Suprapubic skin (tissue), 4 donors: Measurements from ENCODE around the gene SORCS2. TPM values are rescaled to one million over a fixed set of nuclear protein-coding genes. Genes with fewer than 3 reads are reported as not detected.

ENCODE experiments used
- DNase-seq, 2 donors: peaks; one replicate each; pipeline ENCODE4 v3.0.0-alpha.2; 2019; ENCODE audit warnings: low spot score in 2 of 2
- H3K27ac ChIP-seq: fragments of 200-600 bp; sonication (generic); one replicate; pipeline ENCODE4 v1.5.1; 2019
- H3K27me3 ChIP-seq: fragments of 200-600 bp; sonication (generic); one replicate; pipeline ENCODE4 v1.5.1; 2019
- H3K36me3 ChIP-seq: fragments of 200-600 bp; sonication (generic); one replicate; pipeline ENCODE4 v1.5.1; 2019
- H3K4me1 ChIP-seq: fragments of 200-600 bp; sonication (generic); one replicate; pipeline ENCODE4 v1.5.1; 2019
- H3K4me3 ChIP-seq: fragments of 200-600 bp; sonication (generic); one replicate; pipeline ENCODE4 v1.5.1; 2019; ENCODE audit warnings: mild to moderate bottlenecking
- H3K9me3 ChIP-seq: fragments of 200-600 bp; sonication (generic); one replicate; pipeline ENCODE4 v1.5.1; 2019
- EP300 ChIP-seq: sonication (generic); formaldehyde crosslinking; IDR thresholded peaks from one replicate; pipeline ENCODE4 v1.6.1; 2017; ENCODE audit warnings: antibody characterized with exemption
- POLR2A ChIP-seq, 2 donors: fragments of 450-650 bp; IDR thresholded peaks; one replicate each; pipeline ENCODE4 v1.6.1; 2017; ENCODE audit warnings: antibody characterized with exemption in 2 of 2, mild to moderate bottlenecking in 2 of 2, moderate library complexity in 2 of 2
- POLR2AphosphoS5 ChIP-seq, 3 donors: sonication (generic); formaldehyde crosslinking; IDR thresholded peaks; one replicate each; pipeline ENCODE4 v1.6.1; 2017; ENCODE audit warnings: antibody characterized with exemption in 3 of 3
- WGBS: methylation state at CpG from one replicate; pipeline ENCODE4 v1.1.5; 2018; 5-methylcytosine and 5-hydroxymethylcytosine counted together
- total RNA-seq, 4 donors: library from RNA; depleted of rRNA; stranded (reverse); fragments of >200 nt; gene quantifications; one replicate each; pipeline ENCODE4 v1.1.0, GENCODE V29; 2016
- TF ChIP-seq, protein P1 (sequence below), 2 donors: fragments of 200-600 bp in 1 of 2; fragments of 450-650 bp in 1 of 2; sonication (generic) in 1 of 2; IDR thresholded peaks; one replicate each; pipeline ENCODE4 v1.5.1; 2016 to 2019; ENCODE audit warnings: antibody characterized with exemption in 2 of 2, mild to moderate bottlenecking in 1 of 2, moderate library complexity in 1 of 2

The SORCS2 gene
- total RNA-seq, 4 donors from 2014 or later, result 0.94 to 4.6 (median 1.3) TPM

GRCh38 chr4:7621252-7622035 is 429.1 kb downstream of the SORCS2 start:
- H3K4me3 ChIP-seq, result no peak overlapping the region
- no peaks in the 10 kb centered on the region for H3K9me3 ChIP-seq
- TF ChIP-seq POLR2AphosphoS5 (IDR thresholded peaks at IDR 0.05), result no peak
- TF ChIP-seq EP300, result no peak
- TF ChIP-seq, protein P1, sequence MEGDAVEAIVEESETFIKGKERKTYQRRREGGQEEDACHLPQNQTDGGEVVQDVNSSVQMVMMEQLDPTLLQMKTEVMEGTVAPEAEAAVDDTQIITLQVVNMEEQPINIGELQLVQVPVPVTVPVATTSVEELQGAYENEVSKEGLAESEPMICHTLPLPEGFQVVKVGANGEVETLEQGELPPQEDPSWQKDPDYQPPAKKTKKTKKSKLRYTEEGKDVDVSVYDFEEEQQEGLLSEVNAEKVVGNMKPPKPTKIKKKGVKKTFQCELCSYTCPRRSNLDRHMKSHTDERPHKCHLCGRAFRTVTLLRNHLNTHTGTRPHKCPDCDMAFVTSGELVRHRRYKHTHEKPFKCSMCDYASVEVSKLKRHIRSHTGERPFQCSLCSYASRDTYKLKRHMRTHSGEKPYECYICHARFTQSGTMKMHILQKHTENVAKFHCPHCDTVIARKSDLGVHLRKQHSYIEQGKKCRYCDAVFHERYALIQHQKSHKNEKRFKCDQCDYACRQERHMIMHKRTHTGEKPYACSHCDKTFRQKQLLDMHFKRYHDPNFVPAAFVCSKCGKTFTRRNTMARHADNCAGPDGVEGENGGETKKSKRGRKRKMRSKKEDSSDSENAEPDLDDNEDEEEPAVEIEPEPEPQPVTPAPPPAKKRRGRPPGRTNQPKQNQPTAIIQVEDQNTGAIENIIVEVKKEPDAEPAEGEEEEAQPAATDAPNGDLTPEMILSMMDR (IDR thresholded peaks at IDR 0.05), result no peak
- no peak for TF ChIP-seq POLR2A (IDR thresholded peaks at IDR 0.05)
- no peak overlapping the region for H3K27ac ChIP-seq
- peaks cover 12% of the 10 kb centered on the region for H3K27me3 ChIP-seq
- no peak for DNase-seq
- H3K4me1 ChIP-seq, result no peaks in the 10 kb centered on the region
- H3K36me3 ChIP-seq, result no peaks in the 10 kb centered on the region
- 70% methylated on average over 8 of the region's 11 CpGs for WGBS

GRCh38 chr4:7622371-7622770 is 430.0 kb downstream of the SORCS2 start:
- Histone ChIP-seq H3K27me3 (peaks cover 12% of the 10 kb centered on the region), H3K36me3 (no peaks in the 10 kb centered on the region), H3K27ac (no peak overlapping the region), H3K9me3 (no peaks in the 10 kb centered on the region), H3K4me3 (no peak overlapping the region), H3K4me1 (no peaks in the 10 kb centered on the region)
- peak in 1 of 2 donors; percentile 36 for DNase-seq
- 78% methylated on average over 6 of the region's 9 CpGs for WGBS
- TF ChIP-seq POLR2A (IDR thresholded peaks at IDR 0.05) (no peak), POLR2AphosphoS5 (IDR thresholded peaks at IDR 0.05) (no peak), EP300 (no peak)
- TF ChIP-seq, protein P1 (IDR thresholded peaks at IDR 0.05), result no peak

GRCh38 chr4:7623468-7623867 is 431.1 kb downstream of the SORCS2 start:
- TF ChIP-seq POLR2A (IDR thresholded peaks at IDR 0.05), result no peak
- no peak for TF ChIP-seq POLR2AphosphoS5 (IDR thresholded peaks at IDR 0.05)
- no peak for TF ChIP-seq EP300
- TF ChIP-seq, protein P1 (IDR thresholded peaks at IDR 0.05), result no peak
- peak in 1 of 2 donors; percentile 39 for DNase-seq
- Histone ChIP-seq H3K27me3 (peaks cover 12% of the 10 kb centered on the region), H3K9me3 (no peaks in the 10 kb centered on the region), H3K36me3 (no peaks in the 10 kb centered on the region), H3K4me3 (no peak overlapping the region), H3K4me1 (no peaks in the 10 kb centered on the region), H3K27ac (no peak overlapping the region)
- 90% methylated on average over 13 of the region's 13 CpGs for WGBS

DNA sequence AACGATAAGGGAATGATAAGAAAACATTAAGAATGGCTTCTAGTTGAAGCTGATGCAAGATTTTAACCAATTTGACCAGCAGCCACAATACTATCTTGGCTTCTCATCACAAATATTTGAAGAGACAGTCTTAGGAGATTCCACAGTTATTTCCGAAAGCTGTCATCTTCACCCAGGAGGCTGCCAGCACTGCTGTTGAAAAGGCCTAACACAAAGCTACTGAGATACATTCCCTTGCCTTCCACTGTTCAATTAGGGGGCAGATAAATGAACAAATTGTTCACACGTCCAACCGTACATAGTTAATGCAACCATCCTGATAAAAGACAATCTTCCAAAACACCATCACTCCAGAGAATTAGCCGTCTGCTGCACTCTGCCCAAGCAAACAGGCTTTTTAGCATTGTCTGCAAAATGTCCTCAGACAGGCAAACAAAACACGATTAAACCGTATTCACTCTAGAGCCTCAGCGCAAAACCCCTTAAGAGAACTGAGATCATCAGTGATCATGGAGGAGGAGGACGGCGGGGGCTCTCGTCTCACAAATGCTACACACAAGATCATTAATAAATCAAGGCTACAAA is 432.1 kb downstream of the SORCS2 start:
- no peaks in the 10 kb centered on the region for H3K9me3 ChIP-seq
- H3K27me3 ChIP-seq, result peaks cover 4% of the 10 kb centered on the region
- no peak for DNase-seq
- H3K4me3 ChIP-seq, result no peak overlapping the region
- H3K36me3 ChIP-seq, result no peaks in the 10 kb centered on the region
- WGBS, result 85% methylated on average over 11 of the region's 11 CpGs
- no peak overlapping the region for H3K27ac ChIP-seq
- no peaks in the 10 kb centered on the region for H3K4me1 ChIP-seq
- TF ChIP-seq, protein P1 (IDR thresholded peaks at IDR 0.05), result no peak
- TF ChIP-seq POLR2A (IDR thresholded peaks at IDR 0.05), result no peak
- TF ChIP-seq POLR2AphosphoS5 (IDR thresholded peaks at IDR 0.05), result no peak
- TF ChIP-seq EP300, result no peak

DNA sequence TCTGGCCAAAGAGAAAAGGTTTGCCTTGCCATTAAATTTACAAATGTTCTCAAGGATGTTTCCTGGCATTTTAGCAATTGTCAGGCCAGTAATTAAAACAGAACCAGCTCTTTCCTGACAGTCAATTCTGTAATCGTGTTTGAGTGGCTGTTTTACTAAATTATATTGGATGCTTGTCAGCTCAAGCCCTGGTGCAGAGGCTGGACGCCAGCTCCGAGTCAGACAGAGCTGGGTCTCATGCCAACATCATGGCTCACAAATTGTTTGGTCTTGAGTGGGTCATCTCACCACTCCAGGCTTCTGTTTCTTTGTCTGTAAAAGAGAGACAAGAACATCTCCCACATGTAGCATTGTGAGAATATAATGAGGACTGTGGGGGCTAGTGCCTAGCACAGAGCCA is 432.7 kb downstream of the SORCS2 start:
- 21% methylated on average over 3 of the region's 3 CpGs for WGBS
- Histone ChIP-seq H3K27me3 (peaks cover 4% of the 10 kb centered on the region), H3K27ac (no peak overlapping the region), H3K9me3 (no peaks in the 10 kb centered on the region), H3K4me3 (no peak overlapping the region), H3K36me3 (no peaks in the 10 kb centered on the region), H3K4me1 (peaks cover under 1% of the 10 kb centered on the region)
- TF ChIP-seq POLR2A (IDR thresholded peaks at IDR 0.05) (no peak), POLR2AphosphoS5 (IDR thresholded peaks at IDR 0.05) (no peak), EP300 (no peak)
- TF ChIP-seq, protein P1 (IDR thresholded peaks at IDR 0.05), result no peak
- DNase-seq, result no peak
